ENCODE data around the gene NCAPD3.

DNA sequence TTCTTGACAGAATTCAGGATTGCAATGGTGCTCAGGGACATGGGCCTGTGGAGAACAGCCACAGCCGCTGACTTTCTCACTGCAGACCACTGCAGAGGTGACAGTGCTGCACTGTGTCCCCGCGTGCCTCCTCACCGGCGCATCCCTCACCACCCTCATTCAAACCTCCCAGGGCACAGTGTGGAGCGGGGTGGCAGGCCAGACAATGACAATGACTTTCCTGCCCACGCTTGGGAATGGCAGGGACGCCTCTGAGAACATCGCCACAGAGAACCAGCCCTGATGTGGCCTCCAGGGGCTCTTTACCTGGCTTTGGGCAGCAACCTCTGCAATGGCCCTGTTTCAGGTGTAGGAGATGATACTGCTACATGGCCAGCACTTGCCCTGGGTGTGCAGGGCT, 65.7 kb downstream of the NCAPD3 start:
- TF ChIP-seq FOXM1 (IDR thresholded peaks at IDR 0.05; ENCODE audit: borderline replicate concordance) (no peak), ELF4 (IDR thresholded peaks at IDR 0.05) (no peak)

Data from HEK293T (cell line).